AG09309 (cell line): ENCODE data around the gene CSF1.

ENCODE experiments used
- DNase-seq: peaks from one replicate; pipeline ENCODE4 v3.0.0-alpha.2; 2010; ENCODE audit warnings: low read depth
- H3K4me3 ChIP-seq: 2 replicates; pipeline ENCODE4 v1.5.1; 2011; ENCODE audit warnings: mild to moderate bottlenecking, low read depth, low read length, moderate library complexity; ENCODE audit not compliant: control insufficient read depth
- TF ChIP-seq, protein P1 (sequence below): IDR thresholded peaks from 2 replicates; pipeline ENCODE4 v1.5.1; 2011; ENCODE audit warnings: mild to moderate bottlenecking, low read depth, low read length, inconsistent platforms; ENCODE audit not compliant: insufficient read depth, control insufficient read depth; ENCODE audit errors: missing control alignments

CSF1 gene

DNA sequence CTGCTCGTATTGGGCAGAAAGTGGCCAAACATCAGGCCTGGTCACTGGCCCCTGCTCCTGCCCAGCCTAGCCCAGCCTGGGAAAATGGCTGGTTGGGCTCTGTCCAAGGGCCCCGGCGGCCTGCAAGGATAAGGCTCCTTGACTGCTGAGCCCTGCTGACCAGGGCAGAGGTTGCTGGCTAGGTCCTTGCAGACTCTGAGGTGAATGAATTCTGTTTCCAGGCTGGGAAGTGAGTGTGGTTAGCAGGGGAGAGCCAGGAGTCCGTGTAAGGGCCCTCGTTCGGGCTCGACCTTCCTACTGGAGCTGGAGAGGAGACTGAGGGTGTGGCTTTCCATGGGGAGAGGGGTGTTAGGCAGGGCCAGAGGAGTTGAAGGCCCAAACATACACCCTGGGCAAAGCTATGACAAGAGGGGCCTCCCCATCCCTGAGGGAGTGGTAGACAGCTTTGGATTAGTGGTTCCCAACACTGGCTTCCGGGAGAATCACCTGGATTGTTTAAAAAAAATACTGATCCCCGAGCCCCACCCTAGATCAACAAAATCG is 20.6 kb downstream of the CSF1 start:
- TF ChIP-seq, protein P1, sequence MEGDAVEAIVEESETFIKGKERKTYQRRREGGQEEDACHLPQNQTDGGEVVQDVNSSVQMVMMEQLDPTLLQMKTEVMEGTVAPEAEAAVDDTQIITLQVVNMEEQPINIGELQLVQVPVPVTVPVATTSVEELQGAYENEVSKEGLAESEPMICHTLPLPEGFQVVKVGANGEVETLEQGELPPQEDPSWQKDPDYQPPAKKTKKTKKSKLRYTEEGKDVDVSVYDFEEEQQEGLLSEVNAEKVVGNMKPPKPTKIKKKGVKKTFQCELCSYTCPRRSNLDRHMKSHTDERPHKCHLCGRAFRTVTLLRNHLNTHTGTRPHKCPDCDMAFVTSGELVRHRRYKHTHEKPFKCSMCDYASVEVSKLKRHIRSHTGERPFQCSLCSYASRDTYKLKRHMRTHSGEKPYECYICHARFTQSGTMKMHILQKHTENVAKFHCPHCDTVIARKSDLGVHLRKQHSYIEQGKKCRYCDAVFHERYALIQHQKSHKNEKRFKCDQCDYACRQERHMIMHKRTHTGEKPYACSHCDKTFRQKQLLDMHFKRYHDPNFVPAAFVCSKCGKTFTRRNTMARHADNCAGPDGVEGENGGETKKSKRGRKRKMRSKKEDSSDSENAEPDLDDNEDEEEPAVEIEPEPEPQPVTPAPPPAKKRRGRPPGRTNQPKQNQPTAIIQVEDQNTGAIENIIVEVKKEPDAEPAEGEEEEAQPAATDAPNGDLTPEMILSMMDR = no peak
- no peak overlapping the region for H3K4me3 ChIP-seq
- no peak for DNase-seq

DNA sequence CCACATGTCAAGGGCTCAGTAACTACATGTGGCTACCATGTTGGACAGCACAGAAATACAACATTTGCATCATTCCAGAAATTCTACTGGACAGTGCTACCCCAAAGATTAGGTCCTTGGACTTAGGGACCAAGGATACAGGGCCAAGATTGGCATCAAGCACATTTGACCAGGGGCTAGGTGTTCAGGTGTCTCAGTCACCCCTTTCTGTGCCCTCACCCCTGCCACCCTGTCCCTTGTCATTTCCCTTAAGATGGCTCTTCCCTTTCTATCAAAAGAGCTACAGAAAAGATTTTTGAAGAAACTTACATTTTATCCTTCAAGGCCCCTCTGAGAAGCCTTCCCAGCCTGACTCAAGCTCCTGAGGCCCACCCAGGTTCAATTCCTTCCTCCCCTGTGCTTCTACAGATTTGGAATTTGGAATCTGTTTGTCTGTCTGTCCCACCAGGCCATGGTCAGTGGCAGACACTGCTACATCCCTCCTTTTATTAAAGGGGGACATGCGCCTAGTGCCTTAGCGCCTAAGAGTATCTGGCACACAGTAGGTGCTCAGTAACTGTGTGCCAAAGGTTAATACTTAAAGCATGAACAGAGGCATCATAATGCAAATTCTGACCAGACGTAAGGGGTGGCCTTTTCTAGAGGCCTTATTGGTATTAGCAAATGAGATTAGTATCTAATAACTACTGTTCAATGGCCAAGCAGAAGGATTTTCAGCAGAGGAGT is 21.4 kb downstream of the CSF1 start:
- no peak for DNase-seq
- TF ChIP-seq, protein P1 = no peak
- no peak overlapping the region for H3K4me3 ChIP-seq

DNA sequence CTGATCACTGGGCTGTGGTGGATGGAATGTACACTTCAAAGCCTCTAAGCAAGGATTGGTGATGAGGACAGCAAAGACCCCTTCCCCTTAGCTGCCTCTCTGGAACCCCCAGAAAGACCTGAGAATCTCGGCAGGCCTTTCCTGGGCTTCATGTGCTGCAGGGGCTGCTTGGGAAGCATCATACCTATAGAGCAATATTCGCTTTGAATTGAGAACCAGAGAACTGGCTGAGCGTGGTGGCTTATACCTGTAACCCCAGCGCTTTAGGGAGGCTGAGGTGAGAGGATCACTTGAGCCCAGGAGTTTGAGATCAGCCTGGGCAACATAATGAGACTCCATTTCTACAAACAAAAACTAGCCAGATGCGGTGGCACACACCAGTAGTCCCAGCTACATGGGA is 22.0 kb downstream of the CSF1 start:
- H3K4me3 ChIP-seq = no peak overlapping the region
- TF ChIP-seq, protein P1 = no peak
- no peak for DNase-seq

DNA sequence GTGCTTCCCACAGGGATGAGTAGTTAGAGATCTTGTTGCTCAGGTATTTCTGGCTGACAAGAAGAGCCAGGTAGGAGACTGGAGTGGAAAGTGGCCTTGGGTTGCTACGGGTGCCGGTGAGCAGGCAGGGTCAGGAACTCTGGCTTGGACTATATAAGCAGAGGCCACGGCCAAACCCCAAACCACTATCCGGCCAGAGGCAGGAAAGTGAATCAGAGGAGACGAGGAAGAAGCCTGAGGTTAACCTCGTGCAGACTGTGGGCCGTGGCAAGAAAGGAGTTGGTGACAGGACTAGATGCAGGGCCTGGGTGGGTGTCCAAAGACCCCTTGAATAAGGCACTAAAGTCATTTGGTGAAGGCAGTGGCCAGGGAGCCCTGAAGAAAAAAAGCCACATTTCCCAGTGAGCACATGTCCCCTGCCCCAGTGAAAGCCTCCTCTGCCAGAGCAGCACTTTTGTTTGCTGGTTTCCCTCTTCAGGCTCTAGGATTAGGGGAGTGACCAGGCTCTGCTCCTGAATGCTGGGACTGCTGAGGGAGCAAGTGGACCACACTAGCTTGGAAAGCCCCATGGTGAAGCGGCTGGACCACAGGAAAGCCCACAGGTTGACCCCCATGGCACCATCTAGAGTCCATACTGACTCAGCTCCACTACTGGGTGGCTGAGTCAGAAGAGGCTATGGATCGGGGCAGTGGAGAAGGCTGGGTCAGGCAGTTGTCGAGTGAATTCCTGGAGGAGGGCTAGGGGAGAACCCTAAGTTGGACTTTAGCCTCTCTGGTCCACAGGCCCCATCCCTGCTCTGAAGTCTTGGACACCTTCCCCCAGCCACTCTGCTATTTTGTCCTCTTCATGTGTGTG is 23.4 kb downstream of the CSF1 start:
- H3K4me3 ChIP-seq = no peak overlapping the region
- peak; percentile 50 for DNase-seq
- TF ChIP-seq, protein P1 = no peak

DNA sequence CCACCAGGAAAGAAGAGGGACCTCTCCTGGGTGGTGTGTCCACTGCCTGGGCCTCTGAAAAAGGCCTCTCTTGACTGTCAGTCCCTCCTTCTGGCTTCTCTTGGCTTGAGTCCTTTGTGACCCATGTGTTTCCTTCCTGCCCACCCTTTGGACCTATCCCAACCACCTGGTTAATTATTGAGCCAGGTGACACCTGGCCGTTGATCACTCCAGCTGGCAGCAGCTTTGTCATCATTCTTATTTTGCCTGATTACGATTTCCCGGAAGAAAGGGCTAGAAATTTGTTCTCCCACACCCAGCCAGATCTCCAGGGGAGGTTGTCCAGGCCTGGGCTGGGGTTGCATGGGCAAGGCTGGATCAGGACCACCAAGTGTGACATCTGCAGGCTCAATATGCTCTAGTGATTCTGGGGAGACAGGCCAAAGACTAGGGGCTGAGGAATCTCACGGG is 24.8 kb downstream of the CSF1 start:
- no peak for DNase-seq
- no peak overlapping the region for H3K4me3 ChIP-seq
- TF ChIP-seq, protein P1 = no peak

DNA sequence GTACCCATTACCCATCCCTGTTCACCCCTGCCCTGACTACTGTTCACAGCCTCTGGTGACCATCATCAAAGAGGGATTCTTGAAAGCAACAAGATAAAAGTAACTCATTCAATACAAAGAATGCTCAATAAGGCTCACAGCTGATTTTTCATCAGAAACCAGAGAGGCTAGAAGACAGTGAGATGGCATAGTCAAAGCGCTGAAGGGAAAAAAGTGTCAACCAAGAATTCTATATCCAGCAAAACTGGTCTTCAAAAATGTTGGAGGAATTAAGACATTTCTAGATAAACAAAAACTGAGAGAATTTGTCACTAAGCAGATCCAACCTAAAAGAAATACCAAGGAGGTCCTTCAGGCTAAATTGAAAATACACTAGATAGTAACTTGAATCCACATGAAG is 27.1 kb downstream of the CSF1 start:
- DNase-seq = no peak
- no peak overlapping the region for H3K4me3 ChIP-seq
- TF ChIP-seq, protein P1 = no peak
